ENCODE results near the gene ARSJ.

ARSJ gene

GRCh38 chr4:113866611-113867010, 112.8 kb downstream of the ARSJ start:
- Histone ChIP-seq H4K20me1 (ENCODE audit: insufficient read depth, low read length) (no peaks in the 10 kb centered on the region), H3K4me2 (ENCODE audit: low read length) (no peak overlapping the region), H3K4me3 (ENCODE audit: low read depth, low read length, poor library complexity, severe bottlenecking) (no peak overlapping the region), H3K27me3 (ENCODE audit: insufficient read depth, low read length) (no peaks in the 10 kb centered on the region), H3F3A (ENCODE audit: insufficient read depth, low read length) (no peaks in the 10 kb centered on the region), H3K36me3 (ENCODE audit: insufficient read depth, low read length) (no peaks in the 10 kb centered on the region), H2AFZ (ENCODE audit: low read length) (no peak overlapping the region), H3K9me3 (ENCODE audit: low read length) (no peaks in the 10 kb centered on the region), H3K27ac (ENCODE audit: low read depth, low read length, poor library complexity, severe bottlenecking) (no peak overlapping the region), H3K79me2 (ENCODE audit: insufficient read depth, low read length) (no peaks in the 10 kb centered on the region), H3K9ac (ENCODE audit: low read length) (no peak overlapping the region), H3K9me2 (ENCODE audit: low read depth, low read length) (peaks cover 3% of the 10 kb centered on the region; the same call in 1 of the 2 replicates), H3K4me1 (ENCODE audit: insufficient read depth, low read length, severe bottlenecking) (no peaks in the 10 kb centered on the region)
- TF ChIP-seq CTCF (IDR thresholded peaks at IDR 0.05; ENCODE audit: low read length), result no peak
- TF ChIP-seq EZH2 (IDR thresholded peaks at IDR 0.05; ENCODE audit: borderline replicate concordance, low read length), result no peak

DNA sequence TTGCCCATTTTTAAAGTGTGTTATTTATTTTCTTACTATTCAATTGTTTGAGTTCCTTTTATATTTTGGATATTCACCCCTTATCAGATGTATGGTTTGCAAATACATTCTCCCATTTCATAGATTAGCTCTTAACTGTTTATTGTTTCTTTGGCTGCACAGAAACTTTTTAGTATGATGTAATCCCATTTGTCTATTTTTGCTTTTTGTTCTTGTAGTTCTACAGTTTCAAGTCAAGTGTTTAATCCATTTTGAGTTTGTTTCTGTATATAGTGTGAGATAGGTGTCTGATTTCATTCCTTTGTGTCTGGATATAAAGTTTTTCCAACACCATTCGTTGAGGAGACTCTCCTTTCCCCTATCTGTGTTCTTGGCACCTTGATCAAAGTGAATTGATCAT, 120.5 kb downstream of the ARSJ start:
- Histone ChIP-seq H3K4me3 (ENCODE audit: low read depth, low read length, poor library complexity, severe bottlenecking) (no peak overlapping the region), H4K20me1 (ENCODE audit: insufficient read depth, low read length) (no peaks in the 10 kb centered on the region), H3K79me2 (ENCODE audit: insufficient read depth, low read length) (no peaks in the 10 kb centered on the region), H3F3A (ENCODE audit: insufficient read depth, low read length) (no peaks in the 10 kb centered on the region), H3K4me2 (ENCODE audit: low read length) (no peak overlapping the region), H3K4me1 (ENCODE audit: insufficient read depth, low read length, severe bottlenecking) (no peaks in the 10 kb centered on the region), H3K9me3 (ENCODE audit: low read length) (no peaks in the 10 kb centered on the region), H3K9ac (ENCODE audit: low read length) (no peak overlapping the region), H3K27ac (ENCODE audit: low read depth, low read length, poor library complexity, severe bottlenecking) (no peak overlapping the region), H3K36me3 (ENCODE audit: insufficient read depth, low read length) (no peaks in the 10 kb centered on the region), H3K9me2 (ENCODE audit: low read depth, low read length) (no peaks in the 10 kb centered on the region), H2AFZ (ENCODE audit: low read length) (no peak overlapping the region), H3K27me3 (ENCODE audit: insufficient read depth, low read length) (no peaks in the 10 kb centered on the region)
- TF ChIP-seq CTCF (IDR thresholded peaks at IDR 0.05; ENCODE audit: low read length) (no peak), EZH2 (IDR thresholded peaks at IDR 0.05; ENCODE audit: borderline replicate concordance, low read length) (no peak)

DNA sequence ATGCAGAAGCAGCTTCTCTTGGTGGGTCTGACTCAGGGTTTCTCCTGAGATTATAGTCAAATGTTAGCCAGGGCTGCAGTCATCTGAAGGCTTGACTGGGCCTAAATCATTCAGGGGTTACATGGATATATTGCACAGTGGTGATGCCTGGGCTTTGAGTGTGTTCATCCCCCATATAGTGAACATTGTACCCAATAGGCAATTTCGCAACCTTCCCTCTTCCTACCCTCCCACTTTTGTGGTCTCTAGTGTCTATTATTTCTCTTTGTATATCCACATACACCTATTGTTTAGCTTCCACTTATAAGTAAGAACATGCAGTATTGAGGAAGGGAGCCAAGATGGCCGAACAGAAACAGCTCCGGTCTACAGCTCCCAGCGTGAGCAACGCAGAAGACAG, 127.6 kb downstream of the ARSJ start:
- no peak overlapping the region for H3K4me3 ChIP-seq (ENCODE audit: low read depth, low read length, poor library complexity, severe bottlenecking)
- no peaks in the 10 kb centered on the region for H3K4me1 ChIP-seq (ENCODE audit: insufficient read depth, low read length, severe bottlenecking)
- no peaks in the 10 kb centered on the region for H4K20me1 ChIP-seq (ENCODE audit: insufficient read depth, low read length)
- H3K4me2 ChIP-seq (ENCODE audit: low read length), result no peak overlapping the region
- H3K27ac ChIP-seq (ENCODE audit: low read depth, low read length, poor library complexity, severe bottlenecking), result no peak overlapping the region
- H3K9me2 ChIP-seq (ENCODE audit: low read depth, low read length), result no peaks in the 10 kb centered on the region
- no peaks in the 10 kb centered on the region for H3K27me3 ChIP-seq (ENCODE audit: insufficient read depth, low read length)
- H3K79me2 ChIP-seq (ENCODE audit: insufficient read depth, low read length), result no peaks in the 10 kb centered on the region
- H3F3A ChIP-seq (ENCODE audit: insufficient read depth, low read length), result no peaks in the 10 kb centered on the region
- H3K36me3 ChIP-seq (ENCODE audit: insufficient read depth, low read length), result no peaks in the 10 kb centered on the region
- no peak overlapping the region for H3K9ac ChIP-seq (ENCODE audit: low read length)
- no peak overlapping the region for H2AFZ ChIP-seq (ENCODE audit: low read length)
- TF ChIP-seq EZH2 (IDR thresholded peaks at IDR 0.05; ENCODE audit: borderline replicate concordance, low read length) (no peak), CTCF (IDR thresholded peaks at IDR 0.05; ENCODE audit: low read length) (no peak)
- H3K9me3 ChIP-seq (ENCODE audit: low read length), result no peaks in the 10 kb centered on the region
